Measurements from ENCODE around the gene TRAFD1.

Gene TRAFD1

GRCh38 chr12:112175361-112176155 lies 50.2 kb downstream of the TRAFD1 start:
- no peak for DNase-seq (ENCODE audit: low spot score)

GRCh38 chr12:112176321-112177010 lies 51.1 kb downstream of the TRAFD1 start:
- no peak for DNase-seq (ENCODE audit: low spot score)

GRCh38 chr12:112178796-112179195 lies 53.4 kb downstream of the TRAFD1 start:
- no peak for DNase-seq (ENCODE audit: low spot score)

GRCh38 chr12:112179341-112179740 lies 54.0 kb downstream of the TRAFD1 start:
- DNase-seq (ENCODE audit: low spot score): no peak

- DNase-seq (ENCODE audit: low spot score): no peak
Observed at GRCh38 chr12:112179916-112180315, 54.6 kb downstream of the TRAFD1 start.

GRCh38 chr12:112180422-112180821 lies 55.1 kb downstream of the TRAFD1 start:
- no peak for DNase-seq (ENCODE audit: low spot score)

- no peak for DNase-seq (ENCODE audit: low spot score)
Observed at GRCh38 chr12:112182499-112182898, 57.1 kb downstream of the TRAFD1 start.

- peak; percentile 55 for DNase-seq (ENCODE audit: low spot score)
Observed at GRCh38 chr12:112183141-112184021, 58.0 kb downstream of the TRAFD1 start.

- no peak for DNase-seq (ENCODE audit: low spot score)
Observed at GRCh38 chr12:112184056-112184887, 58.9 kb downstream of the TRAFD1 start.

- no peak for DNase-seq (ENCODE audit: low spot score)
Observed at GRCh38 chr12:112185093-112185923, 59.9 kb downstream of the TRAFD1 start.

- no peak for DNase-seq (ENCODE audit: low spot score)
Observed at GRCh38 chr12:112188130-112188830, 62.9 kb downstream of the TRAFD1 start.

- DNase-seq (ENCODE audit: low spot score): no peak
Observed at GRCh38 chr12:112190231-112191025, 65.1 kb downstream of the TRAFD1 start.

- no peak for DNase-seq (ENCODE audit: low spot score)
Observed at GRCh38 chr12:112191201-112191600, 65.8 kb downstream of the TRAFD1 start.

- DNase-seq (ENCODE audit: low spot score): no peak
Observed at GRCh38 chr12:112191840-112192321, 66.5 kb downstream of the TRAFD1 start.

- no peak for DNase-seq (ENCODE audit: low spot score)
Observed at GRCh38 chr12:112192475-112192874, 67.1 kb downstream of the TRAFD1 start.

GRCh38 chr12:112194601-112195247 lies 69.4 kb downstream of the TRAFD1 start:
- no peak for DNase-seq (ENCODE audit: low spot score)

GRCh38 chr12:112196196-112196875 lies 71.0 kb downstream of the TRAFD1 start:
- no peak for DNase-seq (ENCODE audit: low spot score)
